ENCODE measurements around the gene PPAN.
A peak's percentile ranks its signal among the peaks of the same experiment; 100 is the strongest.

Gene PPAN

DNA sequence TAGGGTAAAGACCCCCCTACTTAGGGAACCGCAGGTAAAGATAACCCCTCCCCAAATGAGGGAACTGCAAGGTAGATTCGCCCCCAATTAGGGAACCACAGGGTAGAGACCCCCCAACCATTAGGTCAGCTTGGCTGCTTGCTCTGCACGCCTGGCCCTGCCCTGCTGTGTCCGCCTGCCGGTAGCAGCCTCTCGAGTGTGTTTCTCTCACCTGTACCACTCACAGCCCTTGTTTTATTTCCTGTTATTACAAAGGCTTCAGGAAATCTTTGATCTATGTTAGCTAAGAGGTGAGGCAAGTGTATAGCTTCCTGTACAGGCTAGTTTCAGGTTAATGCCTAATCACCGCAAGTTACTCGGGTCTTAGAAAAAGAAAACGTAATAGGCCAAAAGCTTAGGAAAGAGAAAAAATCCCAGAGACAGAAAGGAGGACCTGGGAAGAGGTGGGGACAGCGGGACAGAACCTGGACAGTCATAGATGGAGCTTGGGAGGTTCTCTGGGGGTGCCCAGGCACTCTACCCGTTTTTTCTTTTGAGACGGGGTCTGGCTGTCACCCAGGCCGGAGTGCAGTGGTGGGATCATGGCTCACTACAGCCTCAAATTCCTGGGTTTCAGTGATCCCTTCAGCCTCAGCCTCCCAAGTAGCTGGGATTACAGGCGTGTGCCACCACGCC is 36.7 kb downstream of the PPAN start:
- no peak for DNase-seq (ENCODE audit: low spot score)

DNA sequence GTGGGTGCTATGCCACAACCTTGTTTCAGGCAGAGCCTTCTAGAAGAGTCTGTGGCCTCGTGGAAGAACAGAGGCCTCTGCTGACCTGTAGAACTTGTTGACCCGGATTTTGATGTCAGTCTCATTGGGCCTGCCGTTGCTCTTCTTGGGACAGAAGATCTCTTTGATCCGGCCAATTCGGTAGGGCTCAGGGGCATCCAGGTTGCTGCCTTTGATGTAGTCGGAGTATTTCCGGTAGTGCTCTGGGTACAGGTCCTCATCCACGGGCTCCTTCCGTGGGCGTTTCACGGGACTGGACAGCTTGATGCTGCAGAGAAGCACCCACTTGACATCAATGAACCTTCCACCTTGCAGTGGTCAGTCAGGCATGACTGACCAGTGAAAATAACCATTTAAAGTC is 37.5 kb downstream of the PPAN start:
- no peak for DNase-seq (ENCODE audit: low spot score)

GRCh38 chr19:10144361-10144760 is 38.2 kb downstream of the PPAN start:
- no peak for DNase-seq (ENCODE audit: low spot score)

- no peak for DNase-seq (ENCODE audit: low spot score)
Observed at GRCh38 chr19:10145031-10145430, 38.9 kb downstream of the PPAN start.

GRCh38 chr19:10146142-10146541 is 40.0 kb downstream of the PPAN start:
- no peak for DNase-seq (ENCODE audit: low spot score)

DNA sequence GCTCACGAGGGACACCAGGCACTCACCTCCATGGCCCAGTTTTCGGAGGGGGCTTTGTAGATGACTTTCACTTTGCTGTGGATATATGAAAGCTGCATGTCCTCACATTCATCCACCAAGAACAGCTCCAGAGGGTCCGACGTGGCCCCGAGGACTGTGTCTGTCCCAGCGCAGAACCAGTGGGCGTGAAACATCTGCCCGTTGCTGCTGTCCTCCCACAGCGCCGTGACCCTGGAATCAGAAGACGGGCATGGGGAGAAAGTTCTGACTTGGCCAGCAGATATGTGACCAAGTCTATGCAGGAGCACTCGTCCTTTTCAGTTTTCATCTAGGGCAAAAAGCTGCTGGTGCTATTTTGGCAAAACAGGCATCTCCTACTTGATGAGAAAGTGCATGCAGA is 43.3 kb downstream of the PPAN start:
- DNase-seq (ENCODE audit: low spot score): no peak

DNA sequence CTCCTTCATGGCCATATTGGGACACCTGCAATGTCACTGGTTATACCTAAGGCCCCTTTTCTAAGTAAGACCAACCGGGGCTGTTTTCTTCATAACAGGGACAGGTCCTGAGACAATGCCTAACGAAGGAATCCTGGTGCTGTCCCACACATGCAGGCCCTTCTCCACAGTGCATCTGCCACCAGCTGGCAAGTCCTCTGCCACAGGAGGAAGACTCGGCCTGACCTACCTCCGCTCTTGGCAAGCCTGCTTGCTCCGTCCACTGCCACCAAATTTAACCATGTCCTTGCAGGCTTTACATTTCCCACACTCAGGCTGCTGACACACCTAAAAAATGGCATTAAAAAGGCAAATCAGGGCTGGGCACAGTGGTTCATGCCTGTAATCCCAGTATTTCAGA is 45.4 kb downstream of the PPAN start:
- no peak for DNase-seq (ENCODE audit: low spot score)

GRCh38 chr19:10152100-10152499 is 45.9 kb downstream of the PPAN start:
- DNase-seq (ENCODE audit: low spot score): no peak

DNA sequence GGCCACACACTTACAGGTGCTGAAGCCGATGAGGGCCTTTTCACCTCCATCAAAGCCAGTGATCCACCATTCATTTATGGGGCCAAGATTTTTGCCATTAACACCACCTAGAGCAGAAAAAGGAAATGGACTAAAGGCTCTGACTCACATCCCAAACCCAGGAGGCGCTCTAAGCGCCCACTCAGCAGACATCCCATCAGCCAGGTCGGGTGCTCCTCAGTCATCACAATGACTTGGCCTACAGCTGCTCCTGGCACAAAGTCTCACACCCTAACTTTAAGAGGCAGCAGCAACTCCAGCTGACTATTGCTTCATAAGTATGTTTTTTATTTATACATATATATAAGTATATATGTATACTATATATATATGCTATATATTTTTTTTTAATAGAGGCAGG is 49.7 kb downstream of the PPAN start:
- DNase-seq (ENCODE audit: low spot score): peak; percentile 6

DNA sequence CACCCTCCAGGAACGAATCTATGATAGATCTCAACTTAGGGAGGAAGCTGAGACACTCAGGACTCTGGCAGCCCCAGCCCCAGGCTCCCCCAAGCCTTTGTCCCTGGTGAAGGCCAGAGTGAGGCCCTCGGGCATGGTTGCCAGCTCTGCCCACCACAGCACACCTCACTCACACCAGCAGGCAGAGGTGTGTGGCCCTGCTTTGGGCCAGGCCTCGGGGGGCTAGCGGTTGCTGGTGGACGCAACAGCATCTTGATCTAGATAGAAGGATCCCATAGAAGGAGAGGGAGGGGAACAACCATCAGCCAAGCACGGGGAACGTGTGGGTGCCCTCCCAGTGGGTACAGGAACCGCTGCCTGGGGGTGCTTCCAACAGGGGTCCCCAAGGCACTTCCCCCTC is 51.9 kb downstream of the PPAN start:
- no peak for DNase-seq (ENCODE audit: low spot score)

- no peak for DNase-seq (ENCODE audit: low spot score)
Observed at GRCh38 chr19:10158485-10158884, 52.3 kb downstream of the PPAN start.

DNA sequence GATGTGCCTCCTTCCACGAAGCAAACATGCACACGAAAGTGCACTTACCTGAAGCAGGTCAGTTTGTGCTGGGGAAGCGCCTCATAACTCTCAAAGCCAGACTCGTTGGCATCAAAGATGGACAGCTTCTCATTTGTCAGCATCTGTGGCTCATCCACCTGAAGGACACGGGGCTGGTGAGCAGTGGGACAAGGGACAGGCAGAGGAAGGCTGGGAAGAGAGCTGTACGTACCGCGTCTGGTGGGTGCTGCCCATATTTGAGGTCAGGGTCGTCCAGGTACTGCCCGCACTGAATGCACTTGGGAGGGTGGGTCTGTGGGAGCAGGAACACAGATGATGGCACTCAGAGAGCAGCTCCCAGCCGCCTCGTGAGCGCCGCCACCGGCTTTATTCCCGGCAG is 53.4 kb downstream of the PPAN start:
- DNase-seq (ENCODE audit: low spot score): no peak
